GM12878 (cell line): Measurements from ENCODE around the gene TBC1D10B. TPM values are rescaled to one million over a fixed set of nuclear protein-coding genes. Genes with fewer than 3 reads are reported as not detected.

ENCODE experiments used
- BMI1 ChIP-seq: fragments of 450-650 bp; IDR thresholded peaks from 2 replicates; pipeline ENCODE4 v1.6.1; 2016; ENCODE audit warnings: mild to moderate bottlenecking, moderate library complexity, borderline replicate concordance
- HCFC1 ChIP-seq: fragments of 150-350 bp; IDR thresholded peaks from 2 replicates; pipeline ENCODE4 v1.6.1; 2014; ENCODE audit warnings: low read length
- HDAC6 ChIP-seq: fragments of 200-600 bp; sonication (generic); IDR thresholded peaks from one replicate; pipeline ENCODE4 v1.8.0; 2017; ENCODE audit warnings: antibody characterized with exemption; ENCODE audit not compliant: unreplicated experiment
- IRF5 ChIP-seq: fragments of 450-650 bp; IDR thresholded peaks from 2 replicates; pipeline ENCODE4 v1.6.1; 2017; ENCODE audit warnings: borderline replicate concordance
- MEF2B ChIP-seq: fragments of 450-650 bp; IDR thresholded peaks from 2 replicates; pipeline ENCODE4 v1.6.1; 2018; ENCODE audit warnings: mild to moderate bottlenecking, moderate library complexity; ENCODE audit not compliant: partially characterized antibody, poor library complexity, severe bottlenecking
- NBN ChIP-seq: fragments of 450-650 bp; IDR thresholded peaks from 2 replicates; pipeline ENCODE4 v1.6.1; 2016
- NKRF ChIP-seq: fragments of 450-650 bp; conservative IDR thresholded peaks from 2 replicates; pipeline ENCODE4 v1.6.1; 2017; ENCODE audit warnings: mild to moderate bottlenecking, moderate library complexity
- NR2C1 ChIP-seq: fragments of 450-650 bp; IDR thresholded peaks from 2 replicates; pipeline ENCODE4 v1.6.1; 2017; ENCODE audit warnings: antibody characterized with exemption, mild to moderate bottlenecking, moderate library complexity
- POLR2A ChIP-seq: IDR thresholded peaks from 2 replicates; pipeline ENCODE4 v1.6.1; 2011; ENCODE audit warnings: low read depth, mild to moderate bottlenecking, low read length
- POLR2AphosphoS2 ChIP-seq: IDR thresholded peaks from 2 replicates; pipeline ENCODE4 v1.6.1; 2011; ENCODE audit warnings: low read depth, mild to moderate bottlenecking, low read length, improper control_type of control experiment, moderate library complexity
- RAD21 ChIP-seq: IDR thresholded peaks from 2 replicates; pipeline ENCODE4 v1.6.1; 2011; ENCODE audit warnings: mild to moderate bottlenecking, low read depth, low read length, moderate library complexity; ENCODE audit not compliant: insufficient read depth
- RB1 ChIP-seq: fragments of 450-650 bp; formaldehyde crosslinking; IDR thresholded peaks from 2 replicates; pipeline ENCODE4 v1.6.1; 2017; ENCODE audit warnings: mild to moderate bottlenecking, borderline replicate concordance
- RCOR1 ChIP-seq: conservative IDR thresholded peaks from 2 replicates; pipeline ENCODE4 v1.6.1; 2012; ENCODE audit warnings: low read depth, low read length, improper control_type of control experiment
- RELB ChIP-seq: fragments of 450-650 bp; IDR thresholded peaks from 2 replicates; pipeline ENCODE4 v1.6.1; 2017; ENCODE audit warnings: low read depth, mild to moderate bottlenecking, moderate library complexity
- RUNX3 ChIP-seq: IDR thresholded peaks from 2 replicates; pipeline ENCODE4 v1.6.1; 2012; ENCODE audit warnings: low read length, inconsistent platforms
- SIN3A ChIP-seq: IDR thresholded peaks from 2 replicates; pipeline ENCODE4 v1.6.1; 2012; ENCODE audit warnings: low read depth, low read length, improper control_type of control experiment
- SMAD1 ChIP-seq: fragments of 450-650 bp; IDR thresholded peaks from 2 replicates; pipeline ENCODE4 v1.6.1; 2018; ENCODE audit warnings: mild to moderate bottlenecking, low read depth; ENCODE audit not compliant: partially characterized antibody
- SMARCA5 ChIP-seq: fragments of 450-650 bp; IDR thresholded peaks from 2 replicates; pipeline ENCODE4 v1.6.1; 2017; ENCODE audit warnings: mild to moderate bottlenecking
- SP1 ChIP-seq: IDR thresholded peaks from one replicate; pipeline ENCODE4 v1.6.1; 2011; ENCODE audit warnings: low read depth, low read length
- ZBTB40 ChIP-seq: fragments of 450-650 bp; IDR thresholded peaks from 2 replicates; pipeline ENCODE4 v1.6.1; 2016; ENCODE audit warnings: mild to moderate bottlenecking, moderate library complexity, borderline replicate concordance
- ZNF207 ChIP-seq: fragments of 450-650 bp; IDR thresholded peaks from 2 replicates; pipeline ENCODE4 v1.6.1; 2014; ENCODE audit warnings: antibody characterized with exemption, mild to moderate bottlenecking, borderline replicate concordance
- ZNF384 ChIP-seq: IDR thresholded peaks from 2 replicates; pipeline ENCODE4 v1.6.1; 2012; ENCODE audit warnings: low read depth, mild to moderate bottlenecking, low read length, improper control_type of control experiment, borderline replicate concordance
- polyA plus RNA-seq, 11 experiments: library from polyadenylated mRNA; depleted of rRNA in 4 of 11; unstranded in 6 of 11; stranded (reverse) in 5 of 11; fragments of >200 nt; fragmentation: Nextera tagmentation in 4 of 11; fragmentation: Illumina TruSeq in 1 of 11; extraction: Ambion mirVana in 4 of 11; extraction: Trizol in 1 of 11; gene quantifications; 1 replicate in 1 of 11; 2 replicates in 10 of 11; pipeline versions ENCODE4 v1.2.1 to v1.2.3, GENCODE V29; 2011 to 2016; ENCODE audit warnings: inconsistent platforms in 2 of 11, missing spikeins in 2 of 11, low read depth in 1 of 11
- total RNA-seq, 4 experiments: library from RNA; depleted of rRNA in 3 of 4; stranded (reverse); fragments of >200 nt in 3 of 4; fragmentation: Illumina TruSeq in 1 of 4; extraction: Trizol in 1 of 4; gene quantifications; 2 replicates each; pipeline versions ENCODE4 v1.2.1 to v1.2.3, GENCODE V29; 2013 to 2021

TBC1D10B gene
- total and polyA plus RNA-seq, 10 of the 15 experiments (the other 5 are each of a cell fraction or from before 2014, with no cell fraction given) = 2.2 to 51.2 (median 11.6) TPM

- TF ChIP-seq ZBTB40 = peak; percentile 69
- TF ChIP-seq ZNF384 = no peak
- no peak for TF ChIP-seq RCOR1
- no peak for TF ChIP-seq RAD21
- peak; percentile 53 for TF ChIP-seq NR2C1
- TF ChIP-seq SMARCA5 = 0 out of 2 replicates have a peak, but pooled peaks have one; percentile 80
- peak; percentile 33; the same call in 1 of the 2 replicates for TF ChIP-seq SIN3A
- 0 out of 2 replicates have a peak, but pooled peaks have one; percentile 19 for TF ChIP-seq RELB
- TF ChIP-seq NKRF = peak; percentile 72
- TF ChIP-seq MEF2B = peak; percentile 73
- TF ChIP-seq NBN = 0 out of 2 replicates have a peak, but pooled peaks have one; percentile 36
- no peak for TF ChIP-seq SMAD1
- TF ChIP-seq IRF5 = no peak
- TF ChIP-seq HCFC1 = peak; percentile 67
- TF ChIP-seq POLR2AphosphoS2 = no peak
- peak; percentile 56 for TF ChIP-seq SP1
- TF ChIP-seq HDAC6 = peak; percentile 51
- peak; percentile 74 for TF ChIP-seq POLR2A
- peak; percentile 53; the same call in 1 of the 2 replicates for TF ChIP-seq RUNX3
- TF ChIP-seq RB1 = peak; percentile 84; the same call in 1 of the 2 replicates
- TF ChIP-seq ZNF207 = peak; percentile 46; the same call in 1 of the 2 replicates
- no peak for TF ChIP-seq BMI1
Observed at GRCh38 chr16:30395155-30395991, 25.1 kb upstream of the TBC1D10B start, which contains the start of gene ZNF48 (continued).
